ENCODE results near the gene C1QTNF12.

Gene C1QTNF12

DNA sequence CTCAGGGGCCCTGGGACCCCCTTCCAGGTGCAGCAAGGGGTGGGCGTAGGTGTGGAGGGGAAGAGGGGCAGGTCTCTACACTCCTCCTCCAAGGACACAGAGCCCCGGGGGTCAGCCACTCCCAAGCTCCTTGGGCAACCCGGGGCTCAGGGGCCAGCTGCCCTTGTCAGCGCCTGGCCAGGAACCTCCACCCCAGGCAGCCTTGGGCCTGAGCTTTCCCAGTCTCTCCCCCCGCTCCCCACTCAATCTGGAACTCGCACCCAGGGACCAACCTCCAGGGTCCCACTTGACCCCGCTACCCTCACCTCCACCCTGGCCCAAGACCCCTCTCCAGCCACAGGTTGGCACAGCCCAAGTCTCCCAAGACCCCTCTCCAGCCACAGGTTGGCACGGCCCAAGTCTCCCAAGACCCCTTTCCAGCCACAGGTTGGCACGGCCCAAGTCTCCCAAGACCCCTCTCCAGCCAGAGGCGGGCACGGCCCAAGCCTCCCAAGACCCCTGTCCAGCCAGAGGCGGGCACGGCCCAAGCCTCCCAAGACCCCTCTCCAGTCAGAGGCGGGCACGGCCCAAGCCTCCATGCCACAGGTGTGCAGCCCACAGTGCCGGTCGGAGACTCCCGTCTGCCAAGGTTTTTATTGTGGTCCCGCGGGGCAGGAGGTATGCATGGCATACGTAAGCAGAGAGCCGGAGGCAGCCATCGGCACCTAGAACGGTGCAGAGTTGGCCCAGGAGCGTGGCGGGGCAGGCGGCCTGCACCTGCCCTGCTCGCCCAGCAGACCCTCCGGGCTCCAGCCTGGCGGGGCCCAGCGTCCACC is 35.6 kb downstream of the C1QTNF12 start:
- H3K27ac ChIP-seq = no peak overlapping the region
- TF ChIP-seq ZFX (IDR thresholded peaks at IDR 0.05) = no peak
- TF ChIP-seq, protein P1, sequence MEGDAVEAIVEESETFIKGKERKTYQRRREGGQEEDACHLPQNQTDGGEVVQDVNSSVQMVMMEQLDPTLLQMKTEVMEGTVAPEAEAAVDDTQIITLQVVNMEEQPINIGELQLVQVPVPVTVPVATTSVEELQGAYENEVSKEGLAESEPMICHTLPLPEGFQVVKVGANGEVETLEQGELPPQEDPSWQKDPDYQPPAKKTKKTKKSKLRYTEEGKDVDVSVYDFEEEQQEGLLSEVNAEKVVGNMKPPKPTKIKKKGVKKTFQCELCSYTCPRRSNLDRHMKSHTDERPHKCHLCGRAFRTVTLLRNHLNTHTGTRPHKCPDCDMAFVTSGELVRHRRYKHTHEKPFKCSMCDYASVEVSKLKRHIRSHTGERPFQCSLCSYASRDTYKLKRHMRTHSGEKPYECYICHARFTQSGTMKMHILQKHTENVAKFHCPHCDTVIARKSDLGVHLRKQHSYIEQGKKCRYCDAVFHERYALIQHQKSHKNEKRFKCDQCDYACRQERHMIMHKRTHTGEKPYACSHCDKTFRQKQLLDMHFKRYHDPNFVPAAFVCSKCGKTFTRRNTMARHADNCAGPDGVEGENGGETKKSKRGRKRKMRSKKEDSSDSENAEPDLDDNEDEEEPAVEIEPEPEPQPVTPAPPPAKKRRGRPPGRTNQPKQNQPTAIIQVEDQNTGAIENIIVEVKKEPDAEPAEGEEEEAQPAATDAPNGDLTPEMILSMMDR (conservative IDR thresholded peaks at IDR 0.05) = no peak

DNA sequence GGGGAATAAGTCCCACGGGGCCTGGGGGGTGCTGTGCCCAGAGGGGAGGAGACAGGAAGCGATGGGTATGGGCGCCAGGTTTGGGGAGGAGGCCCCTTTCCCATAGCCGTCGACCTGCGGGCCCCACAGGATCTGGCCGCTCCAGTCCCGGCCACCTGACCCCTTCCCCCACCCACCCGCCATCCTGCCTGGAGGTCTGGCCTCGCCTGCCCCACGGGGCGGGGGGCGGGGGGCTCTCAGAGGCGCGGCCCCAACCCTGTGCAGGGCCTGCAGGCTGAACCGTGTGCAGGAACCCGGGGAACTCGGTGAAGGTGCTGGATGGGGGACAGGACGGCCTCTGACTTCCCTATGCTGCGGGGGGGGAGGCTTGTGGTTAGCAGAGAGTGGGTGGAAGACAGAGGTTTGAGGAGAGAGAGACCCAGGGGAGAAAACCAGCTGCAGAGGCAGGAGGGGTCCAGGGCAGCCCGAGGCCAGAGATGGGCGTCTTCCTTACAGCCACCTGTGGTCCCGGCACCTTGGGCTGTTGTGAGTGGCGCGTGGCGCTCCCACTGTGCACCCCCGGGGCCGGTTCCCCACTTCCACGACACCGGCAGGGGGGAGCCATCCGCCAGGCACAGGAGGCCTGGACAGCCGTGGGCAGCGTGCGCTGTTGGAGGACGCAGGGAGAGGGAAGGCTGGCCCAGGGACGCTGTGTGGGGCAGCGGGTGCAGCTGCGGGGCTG is 37.6 kb downstream of the C1QTNF12 start:
- no peak overlapping the region for H3K27ac ChIP-seq
- TF ChIP-seq ZFX (IDR thresholded peaks at IDR 0.05) = no peak
- TF ChIP-seq, protein P1 (conservative IDR thresholded peaks at IDR 0.05) = no peak

DNA sequence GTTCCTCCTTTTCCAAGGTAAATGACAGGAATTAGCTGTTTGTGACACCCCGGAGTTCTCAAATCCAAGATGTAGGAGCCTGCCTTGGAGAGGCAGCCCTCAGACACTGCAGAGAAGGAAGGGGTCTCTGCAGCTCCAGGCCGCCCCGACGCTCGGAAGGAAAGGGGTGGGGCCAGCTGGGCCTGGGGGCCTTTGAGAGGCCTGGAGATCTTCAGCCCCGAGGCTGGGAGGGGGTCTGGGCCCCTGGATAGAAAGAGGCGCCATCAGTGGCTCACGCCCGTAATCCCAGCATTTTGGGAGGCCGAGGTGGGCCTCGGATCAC is 39.0 kb downstream of the C1QTNF12 start:
- H3K27ac ChIP-seq = no peak overlapping the region
- TF ChIP-seq ZFX (IDR thresholded peaks at IDR 0.05) = no peak
- TF ChIP-seq, protein P1 (conservative IDR thresholded peaks at IDR 0.05) = no peak

DNA sequence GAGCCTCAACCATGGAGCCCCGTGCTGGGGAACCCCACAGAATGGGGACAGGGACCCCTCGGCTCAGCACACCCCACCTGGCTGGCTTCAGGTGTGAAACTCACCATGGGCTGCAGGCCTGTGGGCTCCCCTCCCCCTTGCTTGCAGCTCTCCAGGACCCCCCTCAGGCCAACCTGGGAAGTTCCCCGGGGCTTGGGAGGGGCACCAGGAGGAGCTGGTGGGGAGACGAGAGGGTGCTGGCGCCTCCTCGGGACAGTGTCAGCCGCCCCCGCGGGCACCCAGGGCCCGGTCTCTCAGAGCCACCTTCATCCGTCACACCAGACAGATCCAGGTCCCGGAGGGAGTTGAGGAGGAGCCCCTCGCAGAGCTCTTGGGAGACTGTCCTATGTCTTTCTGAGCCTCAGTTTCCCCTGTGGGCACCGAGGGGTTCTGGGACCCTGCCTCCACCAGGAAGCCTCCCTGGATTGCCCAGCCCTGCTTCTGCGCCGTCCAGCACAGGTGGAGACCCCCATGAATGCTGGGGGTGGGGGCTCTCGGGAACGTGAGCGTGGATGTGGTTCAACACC is 39.5 kb downstream of the C1QTNF12 start:
- no peak overlapping the region for H3K27ac ChIP-seq
- no peak for TF ChIP-seq ZFX (IDR thresholded peaks at IDR 0.05)
- TF ChIP-seq, protein P1 (conservative IDR thresholded peaks at IDR 0.05) = no peak

DNA sequence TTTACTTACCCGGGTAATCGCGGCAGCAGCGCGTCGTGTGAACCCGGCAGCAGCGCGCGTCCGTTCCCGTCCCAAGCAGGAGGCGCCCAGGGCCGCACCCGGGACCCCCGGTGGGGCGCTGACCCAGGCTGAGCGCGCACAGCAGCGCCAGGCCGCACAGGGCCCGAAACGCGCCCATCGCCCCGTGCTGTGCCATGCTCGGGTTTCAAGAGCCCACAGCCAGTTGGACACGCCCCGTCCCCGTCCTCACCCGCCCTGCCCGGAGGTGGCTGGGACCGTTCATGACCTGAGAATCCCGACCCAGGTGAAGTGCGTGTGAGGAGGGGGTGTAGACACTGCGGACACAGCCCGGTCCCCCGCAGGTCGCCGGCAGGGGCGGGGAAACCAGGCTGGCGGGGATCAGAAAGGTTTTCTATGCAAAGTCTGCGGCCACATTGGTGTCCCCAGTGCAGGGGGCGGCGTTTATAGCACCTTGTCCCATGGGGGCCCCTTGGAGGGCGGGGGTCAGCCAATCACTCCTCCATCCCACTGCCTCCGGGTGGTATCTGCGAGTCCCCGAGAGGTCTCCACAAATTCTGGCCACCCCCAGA is 40.1 kb downstream of the C1QTNF12 start, which contains the start of gene TNFRSF18:
Gene TNFRSF18, minus strand, starts transcription at position 217 of the 590 bp plus-strand sequence. Its CDS starts 21 bp downstream, at position 196.
- TF ChIP-seq, protein P1 (conservative IDR thresholded peaks at IDR 0.05) = no peak
- TF ChIP-seq ZFX (IDR thresholded peaks at IDR 0.05) = peak; percentile 46; the same call in 1 of the 2 replicates
- H3K27ac ChIP-seq = peak within 1 kb of the TSS; percentile 27

DNA sequence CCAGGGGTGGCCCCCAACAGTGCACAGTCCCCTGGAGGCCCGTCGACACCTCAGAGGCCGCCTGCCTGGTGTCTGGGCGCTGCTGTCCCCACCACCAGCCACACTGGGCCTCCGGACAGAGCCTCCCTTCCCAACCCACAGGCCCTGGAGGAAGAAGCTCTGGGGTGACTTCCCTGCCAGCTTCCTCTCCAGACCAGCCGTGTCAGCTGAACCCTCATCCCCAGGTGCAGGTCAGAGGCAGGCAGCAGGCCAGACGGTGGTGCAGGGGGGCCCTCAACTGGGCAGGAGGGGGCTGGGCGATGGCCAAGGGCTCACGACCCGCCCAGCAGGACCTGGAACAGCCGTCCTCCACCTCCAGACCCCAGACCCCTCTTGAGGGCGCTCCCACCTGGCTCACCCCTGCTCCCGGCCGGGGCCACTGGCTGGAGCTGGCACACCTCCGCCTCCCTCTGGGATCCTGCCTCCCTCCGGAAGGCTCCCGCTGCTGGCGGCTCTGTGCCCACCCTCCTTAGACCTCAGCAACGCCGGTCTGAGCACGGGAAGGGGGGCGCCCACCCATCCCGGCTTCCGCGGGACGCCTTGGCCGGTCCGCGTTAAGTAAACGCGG is 40.6 kb downstream of the C1QTNF12 start:
- no peak for TF ChIP-seq ZFX (IDR thresholded peaks at IDR 0.05)
- TF ChIP-seq, protein P1 (conservative IDR thresholded peaks at IDR 0.05) = no peak
- H3K27ac ChIP-seq = peak overlapping the region; percentile 27

Data from C4-2B (cell line).